GM19023 (cell line): ENCODE results near the gene GPR37.

Source experiments
- ATAC-seq: cut with Tn5 transposase; IDR thresholded peaks from one replicate; pipeline ENCODE4 v1.9.1; 2021; ENCODE audit warnings: mild to moderate bottlenecking, moderate library complexity; ENCODE audit not compliant: unreplicated experiment

The GPR37 gene

GRCh38 chr7:124737760-124738300, 27.8 kb downstream of the GPR37 start:
- ATAC-seq, result no peak

DNA sequence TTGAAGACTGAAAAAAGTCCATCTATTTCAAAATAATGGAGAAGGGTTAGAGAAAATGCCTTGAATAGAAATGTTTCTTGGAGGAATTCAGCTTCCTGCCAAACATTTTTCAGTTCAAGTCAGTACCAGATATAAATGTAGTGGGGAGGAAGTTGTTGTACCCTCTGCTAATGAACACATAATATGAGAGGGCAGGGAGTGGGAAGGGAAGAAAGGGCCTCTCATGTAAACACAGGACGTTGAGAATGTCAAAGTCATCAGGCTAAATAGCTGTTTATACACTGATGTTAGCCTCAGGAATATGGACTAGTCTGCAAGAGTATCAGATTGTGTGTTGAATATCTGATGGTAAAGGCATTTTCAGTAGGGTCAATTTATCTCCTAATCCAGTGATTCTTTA, 37.0 kb downstream of the GPR37 start:
- no peak for ATAC-seq

GRCh38 chr7:124724507-124725192, 40.9 kb downstream of the GPR37 start:
- no peak for ATAC-seq

- no peak for ATAC-seq
These were observed 41.5 kb downstream of the GPR37 start for GRCh38 chr7:124724079-124724478.

DNA sequence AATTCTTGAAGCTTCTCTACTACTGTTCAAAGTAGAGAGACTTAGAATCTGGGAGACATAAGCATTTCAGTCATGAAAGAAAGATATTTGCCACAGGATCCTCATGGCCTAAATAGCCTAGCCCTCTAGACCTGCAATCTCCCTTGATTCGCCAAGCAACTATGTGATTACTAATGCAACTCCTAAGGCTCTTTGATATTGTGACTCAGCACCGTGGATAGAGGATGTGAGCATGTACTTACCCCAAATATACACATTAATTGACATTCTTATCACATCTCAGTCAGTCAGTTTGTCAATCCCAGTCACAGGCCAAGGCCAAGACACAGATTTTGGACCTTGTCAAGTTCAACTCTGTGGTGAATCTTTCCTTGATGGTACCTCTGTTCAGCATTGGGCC, 42.6 kb downstream of the GPR37 start:
- ATAC-seq, result no peak

DNA sequence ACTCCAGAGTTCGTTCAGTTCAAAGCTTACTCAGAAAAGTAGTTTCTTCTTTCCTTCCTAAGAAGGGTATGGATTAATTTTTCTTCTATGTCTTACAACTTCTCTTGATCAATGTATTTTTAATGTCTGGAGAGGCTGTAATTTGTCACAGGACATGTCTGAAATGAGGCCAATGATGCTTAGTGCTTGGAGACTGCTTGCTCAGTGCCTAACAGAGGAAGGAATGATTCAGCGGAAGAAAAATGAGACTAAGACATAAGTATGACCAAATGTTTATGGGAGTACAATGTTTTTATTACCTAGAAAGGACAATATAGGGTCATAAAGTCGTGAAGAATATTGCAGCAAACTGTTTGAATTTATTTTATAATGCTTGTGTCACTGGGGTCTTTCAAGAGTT, 43.3 kb downstream of the GPR37 start:
- no peak for ATAC-seq

GRCh38 chr7:124720195-124720594, 45.4 kb downstream of the GPR37 start:
- no peak for ATAC-seq

DNA sequence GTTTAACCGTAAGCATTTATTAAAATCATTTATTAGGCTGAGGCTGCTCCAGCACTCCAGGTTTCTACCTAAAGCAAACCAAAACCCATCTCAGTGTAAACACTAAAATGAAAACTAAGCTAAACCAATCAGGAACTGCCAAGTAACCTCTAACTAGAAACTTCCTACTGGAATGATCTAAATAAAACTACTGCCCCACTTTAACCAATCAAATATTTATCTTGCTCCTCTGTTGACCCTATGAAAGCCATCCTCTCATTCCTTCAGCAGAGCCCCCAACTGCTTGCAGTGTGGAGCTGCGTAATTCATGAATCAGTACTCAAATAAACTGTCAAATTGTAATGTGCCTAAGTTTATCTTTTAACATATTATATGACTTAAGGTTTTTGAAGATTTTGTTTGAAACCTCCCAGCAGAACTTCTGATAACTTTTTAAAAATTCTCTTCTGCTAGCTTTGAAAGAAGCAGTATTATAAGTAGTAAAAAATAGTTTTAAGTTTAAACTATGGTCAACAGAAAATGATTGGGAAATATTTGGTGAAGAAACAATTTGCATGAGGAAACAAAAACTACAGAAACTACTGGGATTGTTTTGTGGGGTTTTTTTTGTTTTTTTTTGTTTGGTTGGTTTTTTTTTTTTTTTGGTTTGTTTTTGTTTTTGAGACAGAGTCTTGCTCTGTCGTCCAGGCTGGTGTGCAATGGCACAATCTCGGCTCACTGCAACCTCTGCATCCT, 47.4 kb downstream of the GPR37 start:
- no peak for ATAC-seq

DNA sequence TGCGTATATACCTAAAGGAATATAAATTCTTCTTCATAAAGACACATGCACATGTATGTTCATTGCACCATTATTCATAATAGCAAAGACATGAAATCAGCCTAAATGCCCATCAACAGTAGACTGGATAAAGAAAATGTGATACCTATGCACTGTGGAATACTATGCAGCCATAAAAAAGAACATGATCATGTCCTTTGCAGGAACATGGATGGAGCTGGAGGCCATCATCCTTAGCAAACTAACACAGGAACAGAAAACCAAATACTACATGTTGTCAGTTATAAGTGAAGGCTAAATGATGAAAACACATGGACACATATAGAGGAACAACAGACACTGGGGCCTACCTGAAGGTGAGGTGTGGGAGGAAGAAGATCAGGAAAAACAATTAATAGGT, 48.7 kb downstream of the GPR37 start:
- no peak for ATAC-seq

DNA sequence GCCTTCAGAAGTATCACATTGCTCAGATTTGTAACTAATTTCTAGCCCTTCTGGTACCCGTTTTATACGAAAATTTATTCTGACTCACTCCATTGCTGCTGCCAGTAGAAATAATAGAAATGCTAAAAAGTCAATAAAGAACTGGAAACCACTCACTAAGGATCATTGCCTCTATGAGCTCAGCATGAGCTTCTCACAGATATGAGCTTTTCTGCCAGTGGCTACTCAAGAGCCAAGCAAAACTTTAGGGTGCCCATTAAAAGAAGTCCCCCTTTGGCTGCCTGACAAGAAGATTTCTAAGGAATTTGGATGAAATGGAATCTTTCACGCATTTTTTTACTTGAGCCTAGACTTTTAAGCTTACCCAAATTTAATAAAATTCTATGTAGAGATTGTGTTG, 52.5 kb downstream of the GPR37 start:
- no peak for ATAC-seq

DNA sequence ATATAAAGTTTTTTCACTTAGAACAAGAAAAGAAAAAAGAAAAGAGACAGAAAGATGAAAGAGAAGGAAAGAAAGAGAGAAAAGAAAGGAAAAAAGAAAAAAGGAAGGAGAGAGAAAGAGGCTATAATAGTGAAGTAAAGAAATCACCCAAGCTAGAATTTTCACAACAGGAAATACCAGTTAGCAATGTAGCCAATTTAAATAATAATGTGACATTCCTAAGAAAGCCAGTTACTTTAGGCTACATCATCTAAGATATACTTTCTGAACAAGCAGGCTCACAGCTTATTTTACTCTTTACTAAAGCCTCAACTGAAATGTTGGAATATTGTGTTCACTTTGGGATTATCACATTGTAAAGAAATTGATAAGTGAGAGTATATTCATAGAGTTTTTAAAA, 53.6 kb downstream of the GPR37 start:
- ATAC-seq, result no peak

DNA sequence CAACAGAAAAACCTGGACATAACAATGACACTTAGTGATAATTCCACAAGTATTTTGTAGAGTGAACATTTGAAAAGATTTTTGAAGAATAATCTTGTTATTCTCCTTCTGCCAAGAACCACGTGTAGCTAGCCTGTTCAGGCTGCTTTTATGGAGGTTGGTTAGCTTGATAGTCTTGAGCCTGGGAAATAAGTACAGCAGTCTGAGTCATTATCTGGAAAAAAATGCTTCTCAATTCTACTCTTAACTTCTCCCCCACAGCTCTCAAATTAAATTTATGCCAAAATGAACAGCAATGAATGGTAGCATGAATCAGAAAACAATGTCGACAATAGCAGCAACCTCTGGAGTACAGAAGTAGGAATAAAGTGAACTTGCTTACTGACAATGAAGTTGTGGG, 63.2 kb downstream of the GPR37 start:
- no peak for ATAC-seq

DNA sequence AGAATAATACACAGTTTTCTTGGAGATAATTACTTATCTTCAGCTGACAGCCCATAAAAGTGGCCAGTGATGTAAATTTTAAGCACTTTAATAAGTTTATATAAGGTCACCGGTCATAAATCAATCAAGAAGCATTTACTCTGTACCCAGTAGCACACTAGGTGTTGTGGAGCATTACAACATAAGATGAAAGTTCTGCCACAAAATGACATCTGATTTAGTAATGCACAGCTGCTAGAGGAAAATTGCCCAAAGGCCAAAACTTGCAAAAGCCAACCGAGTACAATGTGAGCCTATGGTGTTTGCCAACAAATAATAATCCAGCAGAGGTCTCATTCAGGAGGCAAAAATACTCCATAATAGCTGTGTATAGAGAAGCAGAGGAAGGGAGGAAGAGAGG, 63.6 kb downstream of the GPR37 start:
- no peak for ATAC-seq

- ATAC-seq, result no peak
These were observed 64.9 kb downstream of the GPR37 start for GRCh38 chr7:124700655-124701054.

GRCh38 chr7:124698964-124699363, 66.6 kb downstream of the GPR37 start:
- ATAC-seq, result no peak

GRCh38 chr7:124697746-124698145, 67.8 kb downstream of the GPR37 start:
- no peak for ATAC-seq
